GM21423 (cell line): ENCODE results near the gene SKI.

ENCODE experiments used
- ATAC-seq: cut with Tn5 transposase; IDR thresholded peaks from one replicate; pipeline ENCODE4 v1.9.1; 2021; ENCODE audit warnings: mild to moderate bottlenecking, moderate library complexity; ENCODE audit not compliant: unreplicated experiment

Gene SKI

GRCh38 chr1:2304282-2304681 is 76.2 kb downstream of the SKI start:
- no peak for ATAC-seq

- ATAC-seq, result no peak
Observed at GRCh38 chr1:2304921-2305681, 77.0 kb downstream of the SKI start.

- ATAC-seq, result no peak
Observed at GRCh38 chr1:2306151-2306978, 78.2 kb downstream of the SKI start.

- ATAC-seq, result no peak
Observed at GRCh38 chr1:2307064-2307605, 79.0 kb downstream of the SKI start.

GRCh38 chr1:2307972-2308371 is 79.9 kb downstream of the SKI start:
- no peak for ATAC-seq

- ATAC-seq, result no peak
Observed at GRCh38 chr1:2308844-2309243, 80.7 kb downstream of the SKI start.

GRCh38 chr1:2310332-2311183 is 82.4 kb downstream of the SKI start:
- no peak for ATAC-seq

GRCh38 chr1:2311184-2312032 is 83.3 kb downstream of the SKI start:
- no peak for ATAC-seq

- ATAC-seq, result no peak
Observed at GRCh38 chr1:2312160-2312514, 84.0 kb downstream of the SKI start.

GRCh38 chr1:2312515-2313301 is 84.6 kb downstream of the SKI start:
- no peak for ATAC-seq

- ATAC-seq, result no peak
Observed at GRCh38 chr1:2313651-2314261, 85.6 kb downstream of the SKI start.

- no peak for ATAC-seq
Observed at GRCh38 chr1:2314273-2314802, 86.2 kb downstream of the SKI start.

- no peak for ATAC-seq
Observed at GRCh38 chr1:2314803-2315673, 86.9 kb downstream of the SKI start.

GRCh38 chr1:2315674-2316450 is 87.7 kb downstream of the SKI start:
- no peak for ATAC-seq

- ATAC-seq, result no peak
Observed at GRCh38 chr1:2316451-2316961, 88.4 kb downstream of the SKI start.

GRCh38 chr1:2317230-2318065 is 89.3 kb downstream of the SKI start:
- no peak for ATAC-seq
